Activated naive CD4-positive, alpha-beta T cell treated with anti-CD3 and anti-CD28 coated beads, Interleukin-2, amount 10 ng/mL, durations not matched to agents 7 days and 5 days (primary cell): ENCODE measurements around the gene CCDC185.

Experiments
- CTCF ChIA-PET: fragments of 350-600 bp; sonication (Branson Sonifier 250); formaldehyde crosslinking; loops from one replicate; lab custom pipeline; 2021; ENCODE audit warnings: antibody characterized with exemption; lab: Charles Lee
- DNase-seq: peaks from one replicate; pipeline ENCODE4 v3.0.0-alpha.2; 2020
- H3K27ac Mint-ChIP-seq: one replicate; pipeline ENCODE4 v1.8.0; 2021; ENCODE audit warnings: mild to moderate bottlenecking, moderate library complexity, mixed read lengths
- H3K27me3 Mint-ChIP-seq: one replicate; pipeline ENCODE4 v1.8.0; 2021; ENCODE audit warnings: mild to moderate bottlenecking, mixed read lengths
- H3K36me3 Mint-ChIP-seq: one replicate; pipeline ENCODE4 v1.8.0; 2021; ENCODE audit warnings: mixed read lengths
- H3K4me1 Mint-ChIP-seq: one replicate; pipeline ENCODE4 v1.8.0; 2021; ENCODE audit warnings: mixed read lengths
- H3K4me3 Mint-ChIP-seq: one replicate; pipeline ENCODE4 v1.8.0; 2021; ENCODE audit warnings: mild to moderate bottlenecking, moderate library complexity, mixed read lengths
- H3K9me3 Mint-ChIP-seq: one replicate; pipeline ENCODE4 v1.8.0; 2021; ENCODE audit warnings: mixed read lengths

CCDC185 gene

DNA sequence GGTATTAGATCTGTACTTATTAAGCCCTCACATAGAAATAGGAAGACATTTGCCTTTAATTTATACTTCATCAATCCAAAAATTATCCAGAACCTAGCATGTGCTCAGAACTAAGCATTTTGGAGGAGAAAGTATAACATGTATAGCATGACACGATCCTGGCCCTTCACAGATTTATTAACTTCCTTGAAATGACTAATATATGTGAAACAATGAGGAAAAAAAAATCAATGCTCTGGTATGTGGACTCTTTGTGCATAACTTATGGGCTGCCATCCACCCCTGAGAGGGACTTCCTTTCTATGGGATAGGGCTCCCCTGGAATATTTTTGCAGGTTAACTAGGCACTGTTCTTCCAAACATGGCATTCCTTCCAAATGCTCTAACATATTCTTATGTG lies 36.6 kb downstream of the CCDC185 start:
- H3K27me3 Mint-ChIP-seq = peaks cover 4% of the 10 kb centered on the region
- no peak for DNase-seq
- H3K4me1 Mint-ChIP-seq = peaks cover 6% of the 10 kb centered on the region
- no peaks in the 10 kb centered on the region for H3K36me3 Mint-ChIP-seq
- CTCF ChIA-PET = interaction anchor here (1.0 kb wide), 1 partner anchor 306 kb away, joined by 3 read pairs; no protein-coding TSS in a partner anchor
- no peak overlapping the region for H3K4me3 Mint-ChIP-seq
- no peak overlapping the region for H3K27ac Mint-ChIP-seq
- no peaks in the 10 kb centered on the region for H3K9me3 Mint-ChIP-seq

DNA sequence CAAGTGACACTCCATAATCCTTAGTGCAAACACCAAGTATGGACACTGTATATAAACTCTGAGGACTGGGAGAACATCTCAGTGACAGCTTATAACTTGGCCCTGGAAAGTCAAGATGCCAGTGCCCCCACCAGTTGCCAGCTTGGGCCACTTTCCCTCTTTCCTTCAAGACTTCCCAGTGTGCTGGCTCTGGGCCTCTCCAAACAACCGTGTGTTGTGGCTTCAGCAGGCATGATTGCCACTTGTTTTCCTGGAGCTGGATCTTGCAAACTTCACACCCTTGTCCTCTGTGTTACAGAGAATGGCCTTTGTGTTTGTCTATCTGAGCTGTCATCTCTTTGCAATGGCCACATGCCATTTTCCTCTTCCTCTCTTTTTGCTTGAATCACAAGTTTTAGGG lies 37.0 kb downstream of the CCDC185 start:
- no peaks in the 10 kb centered on the region for H3K9me3 Mint-ChIP-seq
- CTCF ChIA-PET = interaction anchor here (1.0 kb wide), 1 partner anchor 306 kb away, joined by 3 read pairs; no protein-coding TSS in a partner anchor
- no peak for DNase-seq
- H3K27me3 Mint-ChIP-seq = peaks cover 4% of the 10 kb centered on the region
- H3K27ac Mint-ChIP-seq = no peak overlapping the region
- H3K4me3 Mint-ChIP-seq = no peak overlapping the region
- peaks cover 6% of the 10 kb centered on the region for H3K4me1 Mint-ChIP-seq
- H3K36me3 Mint-ChIP-seq = no peaks in the 10 kb centered on the region

DNA sequence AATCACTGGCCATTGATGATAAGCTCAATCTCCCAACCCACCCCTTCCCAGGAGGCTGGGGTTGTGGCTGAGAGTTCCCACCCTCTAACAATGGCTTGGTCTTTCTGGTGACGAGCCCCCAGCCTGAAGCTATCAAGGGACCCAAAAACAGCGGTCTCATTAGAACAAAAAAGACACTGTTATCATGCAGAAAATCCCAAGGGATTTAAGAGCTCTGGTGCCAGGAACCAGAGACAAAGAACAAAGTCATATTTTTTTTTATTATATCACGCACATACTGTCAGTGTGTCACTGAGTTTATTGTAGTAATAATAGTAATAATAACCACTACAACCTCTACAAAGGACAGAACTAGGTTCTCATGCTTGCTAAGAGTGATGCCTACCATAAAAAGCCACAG lies 43.9 kb downstream of the CCDC185 start:
- H3K36me3 Mint-ChIP-seq = no peaks in the 10 kb centered on the region
- H3K27ac Mint-ChIP-seq = no peak overlapping the region
- no peaks in the 10 kb centered on the region for H3K4me1 Mint-ChIP-seq
- DNase-seq = no peak
- no peaks in the 10 kb centered on the region for H3K9me3 Mint-ChIP-seq
- H3K27me3 Mint-ChIP-seq = peaks cover 9% of the 10 kb centered on the region
- H3K4me3 Mint-ChIP-seq = no peak overlapping the region
- CTCF ChIA-PET = no interaction called here

DNA sequence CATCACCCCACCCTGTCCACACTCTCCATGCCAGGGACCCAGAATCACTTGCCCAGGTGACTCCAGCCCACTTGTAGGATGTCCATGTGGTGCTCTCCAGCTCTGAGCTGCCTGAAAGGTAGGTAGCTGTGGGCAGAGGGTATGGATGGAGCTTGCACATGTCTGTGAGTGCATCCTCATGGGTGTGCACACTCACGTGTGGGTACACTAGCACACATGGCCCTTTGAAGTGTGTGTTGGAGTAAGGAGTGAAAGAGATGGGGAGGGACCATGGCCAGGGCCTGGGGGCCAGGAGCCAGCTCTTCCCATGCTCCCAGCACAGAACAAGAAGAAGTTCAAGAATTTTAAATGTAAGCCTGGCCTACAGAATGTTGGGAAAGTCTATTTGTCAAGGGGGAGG lies 50.2 kb downstream of the CCDC185 start:
- H3K36me3 Mint-ChIP-seq = no peaks in the 10 kb centered on the region
- no peak for DNase-seq
- H3K4me1 Mint-ChIP-seq = no peaks in the 10 kb centered on the region
- CTCF ChIA-PET = no interaction called here
- no peak overlapping the region for H3K27ac Mint-ChIP-seq
- H3K4me3 Mint-ChIP-seq = no peak overlapping the region
- peaks cover 21% of the 10 kb centered on the region for H3K9me3 Mint-ChIP-seq
- H3K27me3 Mint-ChIP-seq = peaks cover 17% of the 10 kb centered on the region

DNA sequence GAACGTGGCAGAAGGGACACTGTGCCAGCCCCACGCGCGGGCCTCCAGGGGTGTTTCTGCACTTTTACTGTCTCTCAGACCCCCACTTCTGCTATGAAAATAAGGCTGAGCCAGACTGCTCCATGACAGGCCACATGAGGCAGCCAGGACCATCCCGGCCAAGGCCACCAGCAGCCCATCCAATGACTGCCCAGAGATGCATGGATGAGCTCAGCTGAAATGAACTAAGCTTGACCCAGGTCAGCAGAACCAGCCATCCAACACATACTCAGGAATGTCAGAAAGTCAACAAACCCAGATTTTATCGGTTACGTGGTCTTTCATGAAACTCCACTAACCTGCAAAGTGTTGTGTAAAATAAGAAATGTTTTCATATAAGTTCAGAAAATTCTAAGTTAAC lies 51.2 kb downstream of the CCDC185 start:
- Mint-ChIP-seq H3K9me3 (peaks cover 21% of the 10 kb centered on the region), H3K4me3 (no peak overlapping the region), H3K4me1 (no peaks in the 10 kb centered on the region), H3K36me3 (no peaks in the 10 kb centered on the region), H3K27me3 (peaks cover 13% of the 10 kb centered on the region), H3K27ac (no peak overlapping the region)
- no peak for DNase-seq
- CTCF ChIA-PET = no interaction called here
